ENCODE results near the gene GNAO1. TPM values are rescaled to one million over a fixed set of nuclear protein-coding genes. Genes with fewer than 3 reads are reported as not detected.

The GNAO1 gene
- total RNA-seq, 4 donors from 2014 or later, result 1.4 to 4.4 (median 2.5) TPM

- Histone ChIP-seq H3K27me3 (no peaks in the 10 kb centered on the region), H3K4me1 (peaks cover 6 to 10% of the 10 kb centered on the region in 2 donors), H3K27ac (no peak overlapping the region), H3K4me3 (replicated peaks in 1 of 3) (no peak overlapping the region), H3K36me3 (peaks cover 25 to 28% of the 10 kb centered on the region in 2 donors), H3K9me3 (no peaks in the 10 kb centered on the region)
- TF ChIP-seq POLR2A (IDR thresholded peaks at IDR 0.05), result no peak
- no peak for TF ChIP-seq CTCF (IDR thresholded peaks at IDR 0.05)
- intact Hi-C loops (cut with DNase I), result no loop called here
- no peak for DNase-seq
- 97 to 100% methylated on average over 2 of the region's 2 CpGs for WGBS, 2 donors
Observed at GRCh38 chr16:56399486-56399885, 208.2 kb downstream of the GNAO1 start.

- Histone ChIP-seq H3K27ac (no peak overlapping the region), H3K36me3 (peaks cover 30 to 31% of the 10 kb centered on the region in 2 donors), H3K4me3 (replicated peaks in 1 of 3) (no peak overlapping the region), H3K27me3 (no peaks in the 10 kb centered on the region), H3K4me1 (peaks cover 6 to 10% of the 10 kb centered on the region in 2 donors), H3K9me3 (no peaks in the 10 kb centered on the region)
- WGBS, 2 donors, result 27 to 40% methylated on average over 5 of the region's 5 CpGs
- TF ChIP-seq POLR2A (IDR thresholded peaks at IDR 0.05), result no peak
- TF ChIP-seq CTCF (IDR thresholded peaks at IDR 0.05), result no peak
- intact Hi-C loops (cut with DNase I), result no loop called here
- peak; percentile 4 to 14 for DNase-seq
Observed at GRCh38 chr16:56400458-56400857, 209.2 kb downstream of the GNAO1 start.

- Histone ChIP-seq H3K27ac (no peak overlapping the region), H3K4me1 (peaks cover 6 to 10% of the 10 kb centered on the region in 2 donors), H3K27me3 (no peaks in the 10 kb centered on the region), H3K4me3 (replicated peaks in 1 of 3) (no peak overlapping the region), H3K36me3 (peaks cover 30 to 31% of the 10 kb centered on the region in 2 donors), H3K9me3 (no peaks in the 10 kb centered on the region)
- WGBS, 2 donors, result 85% methylated on average over 5 of the region's 5 CpGs
- DNase-seq, result no peak
- TF ChIP-seq POLR2A (IDR thresholded peaks at IDR 0.05), result no peak
- peak in 2 of 6 experiments; percentile 7 to 16 for TF ChIP-seq CTCF (IDR thresholded peaks at IDR 0.05)
- intact Hi-C loops (cut with DNase I), result no loop called here
Observed at GRCh38 chr16:56401482-56401881, 210.2 kb downstream of the GNAO1 start.

- H3K27ac ChIP-seq, result no peak overlapping the region
- no peak overlapping the region for H3K4me3 ChIP-seq (replicated peaks in 1 of 3)
- DNase-seq, result no peak
- H3K4me1 ChIP-seq, result no peaks in the 10 kb centered on the region
- H3K9me3 ChIP-seq, result no peaks in the 10 kb centered on the region
- WGBS, 2 donors, result 67 to 82% methylated on average over 4 of the region's 4 CpGs
- peaks cover 44 to 46% of the 10 kb centered on the region in 2 donors for H3K36me3 ChIP-seq
- H3K27me3 ChIP-seq, result no peaks in the 10 kb centered on the region
- intact Hi-C loops (cut with DNase I), result no loop called here
- no peak for TF ChIP-seq POLR2A (IDR thresholded peaks at IDR 0.05)
- TF ChIP-seq CTCF (IDR thresholded peaks at IDR 0.05), result no peak
Observed at GRCh38 chr16:56405977-56406672, 214.8 kb downstream of the GNAO1 start.

Small RNA genes within 50 kb of the gene (microRNA-seq; reads per million reads assigned to microRNA genes)
- gene MIR3935, result not detected

Small RNA genes within 50 kb of the gene (small RNA-seq; reads per million reads assigned to genes)
- not detected for gene MIR3935

Other genes starting within 250 kb of the GNAO1 start
- 100 to 1,000 TPM; 130 to 167 (median 146) TPM for gene AMFR, start 234.1 kb downstream of the GNAO1 start, total RNA-seq